H1 (cell line): ENCODE measurements around the gene MRFAP1L1. TPM values are rescaled to one million over a fixed set of nuclear protein-coding genes. Genes with fewer than 3 reads are reported as not detected.

Experiments used
- ASH2L ChIP-seq: fragments of 200-600, 300-600 bp; sonication (generic); IDR thresholded peaks from one replicate; pipeline ENCODE4 v1.7.1; 2017; ENCODE audit warnings: low read length
- BRCA1 ChIP-seq: IDR thresholded peaks from 2 replicates; pipeline ENCODE4 v1.6.1; 2012; ENCODE audit warnings: low read depth, low read length, improper control_type of control experiment
- CBX5 ChIP-seq: fragments of 300-800, 300-1000 bp; sonication (generic); IDR thresholded peaks from 2 replicates; pipeline ENCODE4 v1.7.1; 2016; ENCODE audit warnings: antibody characterized with exemption, low read length, low read depth
- HDAC2 ChIP-seq, 2 experiments: fragments of 300-600 bp in 1 of 2; sonication (generic) in 1 of 2; IDR thresholded peaks; 2 replicates each; pipeline ENCODE4 v1.6.1; 2011 to 2012; ENCODE audit warnings: low read depth in 2 of 2, low read length in 2 of 2, mild to moderate bottlenecking in 2 of 2, moderate library complexity in 2 of 2, borderline replicate concordance in 1 of 2, inconsistent platforms in 1 of 2
- SIX5 ChIP-seq: IDR thresholded peaks from 2 replicates; pipeline ENCODE4 v1.6.1; 2011; ENCODE audit warnings: mild to moderate bottlenecking, low read depth, low read length
- SP1 ChIP-seq: IDR thresholded peaks from 2 replicates; pipeline ENCODE4 v1.6.1; 2011; ENCODE audit warnings: low read depth, low read length
- SP4 ChIP-seq: IDR thresholded peaks from 2 replicates; pipeline ENCODE4 v1.6.1; 2012; ENCODE audit warnings: low read length, inconsistent platforms
- TEAD4 ChIP-seq: IDR thresholded peaks from 2 replicates; pipeline ENCODE4 v1.6.1; 2012; ENCODE audit warnings: low read depth, low read length, inconsistent platforms, mixed read lengths
- polyA plus RNA-seq, 7 experiments: library from polyadenylated mRNA; depleted of rRNA in 3 of 7; stranded (reverse) in 5 of 7; unstranded in 2 of 7; fragments of >200 nt in 5 of 7; fragments of 200-250 nt in 2 of 7; gene quantifications; 1 replicate in 5 of 7; 2 replicates in 1 of 7; 4 replicates in 1 of 7; pipeline versions ENCODE4 v1.2.1 to v1.2.3, GENCODE V29; 2011 to 2013; ENCODE audit warnings: missing spikeins in 2 of 7, mixed read lengths in 2 of 7
- total RNA-seq: library from RNA; stranded (reverse); fragmentation: NEBNext Ultra II Directional; extraction: Animal tissue kit (Norgen Biotek cat#: 25700); gene quantifications from 2 replicates; pipeline ENCODE4 v1.2.1, GENCODE V29; 2021
- TF ChIP-seq, protein P1 (sequence below), 3 experiments: IDR thresholded peaks; 1 replicate in 2 of 3; 2 replicates in 1 of 3; pipeline versions ENCODE4 v1.5.1 to v1.6.1; 2011; ENCODE audit warnings: low read length in 3 of 3, mild to moderate bottlenecking in 3 of 3, inconsistent platforms in 2 of 3, low read depth in 1 of 3, moderate library complexity in 1 of 3; ENCODE audit not compliant: insufficient read depth in 1 of 3; ENCODE audit errors: control extremely low read depth in 1 of 3

Gene MRFAP1L1
- total and polyA plus RNA-seq, 2 of the 8 experiments (the other 6 are each of a cell fraction or from before 2014, with no cell fraction given), result 26.8 to 54.3 TPM

DNA sequence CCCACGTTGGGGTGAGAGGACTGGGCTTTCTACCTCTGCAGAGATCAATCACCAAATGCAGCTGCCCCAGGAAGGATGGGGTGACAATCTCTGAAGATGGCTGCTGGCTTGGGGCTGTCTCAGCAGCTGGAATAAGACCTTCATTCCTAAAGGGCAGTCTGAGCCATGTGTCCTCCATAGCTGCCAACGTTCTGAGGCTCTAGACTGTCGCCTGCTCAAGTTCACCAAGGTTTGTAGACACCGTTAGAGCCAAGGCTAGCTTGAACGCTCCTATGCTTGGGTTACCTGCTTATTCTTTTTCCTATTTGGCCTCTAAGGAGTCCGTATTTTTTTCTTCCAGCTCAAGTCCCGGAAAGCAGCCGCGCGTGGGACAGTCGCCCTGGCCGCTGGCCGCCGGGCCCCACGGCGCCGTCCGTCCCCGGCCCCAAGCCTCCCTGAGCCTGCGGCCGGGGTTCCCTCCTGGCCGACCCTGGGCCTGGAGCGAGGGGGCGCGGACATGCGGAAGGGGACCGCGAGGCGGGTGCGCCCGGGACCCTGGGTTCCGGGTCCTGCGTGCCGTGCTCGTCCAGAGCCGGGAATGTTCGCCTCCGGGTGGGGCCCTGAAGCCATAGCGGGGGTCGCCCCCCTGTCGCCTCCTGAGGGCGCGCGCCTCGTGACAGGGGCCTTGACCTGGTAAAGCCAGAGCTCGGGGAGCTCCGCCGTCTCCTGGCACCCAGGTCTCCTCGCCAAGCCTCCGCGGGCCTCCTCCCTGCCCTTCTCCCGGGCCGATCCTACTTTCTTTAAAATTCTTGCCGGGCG, 45.9 kb downstream of the MRFAP1L1 start (continued):
- TF ChIP-seq, protein P1, sequence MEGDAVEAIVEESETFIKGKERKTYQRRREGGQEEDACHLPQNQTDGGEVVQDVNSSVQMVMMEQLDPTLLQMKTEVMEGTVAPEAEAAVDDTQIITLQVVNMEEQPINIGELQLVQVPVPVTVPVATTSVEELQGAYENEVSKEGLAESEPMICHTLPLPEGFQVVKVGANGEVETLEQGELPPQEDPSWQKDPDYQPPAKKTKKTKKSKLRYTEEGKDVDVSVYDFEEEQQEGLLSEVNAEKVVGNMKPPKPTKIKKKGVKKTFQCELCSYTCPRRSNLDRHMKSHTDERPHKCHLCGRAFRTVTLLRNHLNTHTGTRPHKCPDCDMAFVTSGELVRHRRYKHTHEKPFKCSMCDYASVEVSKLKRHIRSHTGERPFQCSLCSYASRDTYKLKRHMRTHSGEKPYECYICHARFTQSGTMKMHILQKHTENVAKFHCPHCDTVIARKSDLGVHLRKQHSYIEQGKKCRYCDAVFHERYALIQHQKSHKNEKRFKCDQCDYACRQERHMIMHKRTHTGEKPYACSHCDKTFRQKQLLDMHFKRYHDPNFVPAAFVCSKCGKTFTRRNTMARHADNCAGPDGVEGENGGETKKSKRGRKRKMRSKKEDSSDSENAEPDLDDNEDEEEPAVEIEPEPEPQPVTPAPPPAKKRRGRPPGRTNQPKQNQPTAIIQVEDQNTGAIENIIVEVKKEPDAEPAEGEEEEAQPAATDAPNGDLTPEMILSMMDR (IDR thresholded peaks at IDR 0.05; ENCODE audit: control extremely low read depth in 1 of 3, insufficient read depth in 1 of 3, low read depth in 1 of 3, low read length in 3 of 3), result no peak
- TF ChIP-seq BRCA1 (no peak), ASH2L (no peak), CBX5 (no peak), HDAC2 (IDR thresholded peaks at IDR 0.05; ENCODE audit: borderline replicate concordance in 1 of 2, low read depth in 2 of 2, low read length in 2 of 2) (no peak), SP1 (no peak), TEAD4 (no peak), SIX5 (no peak), SP4 (no peak)
